Thyroid gland (tissue), 4 donors: ENCODE data around the gene PAM.

ENCODE experiments used
- POLR2A ChIP-seq, 2 donors: fragments of 450-650 bp; IDR thresholded peaks; one replicate each; pipeline ENCODE4 v1.6.1; 2017; ENCODE audit warnings: antibody characterized with exemption in 2 of 2, mild to moderate bottlenecking in 2 of 2, moderate library complexity in 1 of 2
- TF ChIP-seq, protein P1 (sequence below), 6 experiments: fragments of 200-600 bp in 3 of 6; fragments of 450-650 bp in 3 of 6; sonication (generic) in 3 of 6; IDR thresholded peaks; one replicate each; pipeline ENCODE4 v1.5.1; 2016 to 2019; ENCODE audit warnings: antibody characterized with exemption in 6 of 6, mild to moderate bottlenecking in 2 of 6, inconsistent platforms in 1 of 6, moderate library complexity in 1 of 6

DNA sequence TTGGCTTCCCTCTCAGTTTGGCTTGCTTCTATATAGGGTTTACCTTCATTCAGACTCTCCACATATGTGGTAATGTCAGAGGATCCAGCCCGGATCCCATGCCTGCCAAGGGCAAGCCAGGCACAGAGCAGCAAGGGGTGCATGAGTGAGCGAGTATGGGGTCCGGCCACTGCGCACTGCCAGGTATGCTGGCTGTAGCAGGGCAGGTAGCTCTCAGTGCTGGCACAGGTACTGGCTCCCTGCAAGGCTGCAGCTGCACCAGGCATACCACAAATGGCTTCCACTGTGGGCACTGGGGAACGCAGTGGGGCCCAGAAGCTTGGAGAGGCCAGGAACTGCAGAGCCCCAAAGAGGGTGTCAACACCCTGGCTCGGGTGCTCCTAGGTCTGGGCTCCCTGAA is 278.6 kb downstream of the PAM start:
- TF ChIP-seq POLR2A (IDR thresholded peaks at IDR 0.05), result no peak
- TF ChIP-seq, protein P1, sequence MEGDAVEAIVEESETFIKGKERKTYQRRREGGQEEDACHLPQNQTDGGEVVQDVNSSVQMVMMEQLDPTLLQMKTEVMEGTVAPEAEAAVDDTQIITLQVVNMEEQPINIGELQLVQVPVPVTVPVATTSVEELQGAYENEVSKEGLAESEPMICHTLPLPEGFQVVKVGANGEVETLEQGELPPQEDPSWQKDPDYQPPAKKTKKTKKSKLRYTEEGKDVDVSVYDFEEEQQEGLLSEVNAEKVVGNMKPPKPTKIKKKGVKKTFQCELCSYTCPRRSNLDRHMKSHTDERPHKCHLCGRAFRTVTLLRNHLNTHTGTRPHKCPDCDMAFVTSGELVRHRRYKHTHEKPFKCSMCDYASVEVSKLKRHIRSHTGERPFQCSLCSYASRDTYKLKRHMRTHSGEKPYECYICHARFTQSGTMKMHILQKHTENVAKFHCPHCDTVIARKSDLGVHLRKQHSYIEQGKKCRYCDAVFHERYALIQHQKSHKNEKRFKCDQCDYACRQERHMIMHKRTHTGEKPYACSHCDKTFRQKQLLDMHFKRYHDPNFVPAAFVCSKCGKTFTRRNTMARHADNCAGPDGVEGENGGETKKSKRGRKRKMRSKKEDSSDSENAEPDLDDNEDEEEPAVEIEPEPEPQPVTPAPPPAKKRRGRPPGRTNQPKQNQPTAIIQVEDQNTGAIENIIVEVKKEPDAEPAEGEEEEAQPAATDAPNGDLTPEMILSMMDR (IDR thresholded peaks at IDR 0.05), result no peak
